WI38 (cell line): Measurements from ENCODE around the gene RNPC3.

Experiments used
- H3K4me3 ChIP-seq: 2 replicates; pipeline ENCODE4 v1.5.1; 2011; ENCODE audit warnings: low read depth, mild to moderate bottlenecking, control low read depth, low read length
- CTCF ChIP-seq: IDR thresholded peaks from 2 replicates; pipeline ENCODE4 v1.5.1; 2012; ENCODE audit warnings: low read depth, mild to moderate bottlenecking, control low read depth, low read length

The RNPC3 gene

GRCh38 chr1:103509250-103509649, 16.2 kb upstream of the RNPC3 start:
- no peak overlapping the region for H3K4me3 ChIP-seq
- TF ChIP-seq CTCF = no peak

- no peak for TF ChIP-seq CTCF
- no peak overlapping the region for H3K4me3 ChIP-seq
Observed at GRCh38 chr1:103513711-103514110, 11.8 kb upstream of the RNPC3 start.

- H3K4me3 ChIP-seq = no peak overlapping the region
- TF ChIP-seq CTCF = peak; percentile 55
Observed at GRCh38 chr1:103514920-103515503, 10.5 kb upstream of the RNPC3 start.

- TF ChIP-seq CTCF = no peak
- no peak overlapping the region for H3K4me3 ChIP-seq
Observed at GRCh38 chr1:103516283-103516682, 9.2 kb upstream of the RNPC3 start.

- H3K4me3 ChIP-seq = no peak overlapping the region
- TF ChIP-seq CTCF = no peak
Observed at GRCh38 chr1:103516693-103517092, 8.8 kb upstream of the RNPC3 start.

GRCh38 chr1:103517380-103518047, 8.0 kb upstream of the RNPC3 start:
- no peak for TF ChIP-seq CTCF
- H3K4me3 ChIP-seq = no peak overlapping the region

GRCh38 chr1:103520822-103521221, 4.7 kb upstream of the RNPC3 start:
- H3K4me3 ChIP-seq = no peak overlapping the region
- no peak for TF ChIP-seq CTCF
